NCI-H774 (cell line): Measurements from ENCODE around the gene OR2L13.
"Not testable (repeated sequence)": the region's sequence is repeated elsewhere in the genome, so short reads cannot be mapped to it uniquely, and the experiment has no call there.

ENCODE experiments used
- DNase-seq: peaks from one replicate; lab custom pipeline; 2025; lab: John Stamatoyannopoulos, UW

OR2L13 gene, protein sequence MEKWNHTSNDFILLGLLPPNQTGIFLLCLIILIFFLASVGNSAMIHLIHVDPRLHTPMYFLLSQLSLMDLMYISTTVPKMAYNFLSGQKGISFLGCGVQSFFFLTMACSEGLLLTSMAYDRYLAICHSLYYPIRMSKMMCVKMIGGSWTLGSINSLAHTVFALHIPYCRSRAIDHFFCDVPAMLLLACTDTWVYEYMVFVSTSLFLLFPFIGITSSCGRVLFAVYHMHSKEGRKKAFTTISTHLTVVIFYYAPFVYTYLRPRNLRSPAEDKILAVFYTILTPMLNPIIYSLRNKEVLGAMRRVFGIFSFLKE

DNA sequence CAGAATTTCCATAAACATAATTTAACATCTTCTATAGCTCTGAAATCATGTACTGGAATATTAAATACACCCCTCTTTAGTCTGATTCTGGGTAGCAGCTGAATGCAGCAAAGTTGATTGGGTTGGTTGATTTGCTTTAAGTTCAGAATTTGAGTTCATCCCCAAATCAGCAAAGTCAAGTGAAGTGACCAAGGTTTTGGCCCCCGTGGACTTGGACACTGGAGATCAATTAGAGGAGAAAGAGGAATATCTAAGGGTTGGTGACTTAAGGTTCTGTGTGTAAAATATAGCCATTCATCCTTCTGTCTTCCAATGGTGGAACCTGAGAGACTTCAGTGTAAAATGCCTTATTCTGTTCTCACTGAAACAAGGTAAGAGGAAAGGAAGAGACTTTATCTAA lies at the start of gene OR2L13:
OR2L13 (plus strand) TSS at position 301 of the 400 bp plus-strand sequence. CDS start 4,192 bp downstream, outside the sequence.
- DNase-seq = no peak

GRCh38 chr1:248045209-248045608 lies 49.8 kb upstream of the OR2L13 start:
- no peak for DNase-seq

- no peak for DNase-seq
Measured at GRCh38 chr1:248046536-248046935, 48.4 kb upstream of the OR2L13 start, which contains the start of gene OR2L3. Gene OR2L3 (plus strand): TSS chr1:248046836. CDS start chr1:248060682, 13,846 bp downstream.

DNA sequence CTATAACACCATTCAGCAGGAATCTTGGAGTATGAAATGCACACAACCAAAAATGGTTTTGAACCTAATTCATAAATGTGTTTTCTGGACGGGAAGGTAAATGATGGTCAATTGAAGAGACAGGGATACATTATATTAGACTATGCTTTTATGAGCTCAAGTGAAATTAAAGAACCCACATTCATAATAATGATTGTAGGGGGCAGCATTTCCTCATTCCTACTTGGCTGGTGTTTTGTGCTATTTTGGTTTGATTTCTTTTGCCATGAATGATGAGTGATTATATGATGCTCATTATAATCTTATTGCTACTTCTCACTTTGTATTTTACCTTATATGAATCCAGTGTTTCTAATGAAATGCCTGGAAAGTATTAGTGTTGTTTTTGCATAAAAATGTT lies 48.0 kb upstream of the OR2L13 start:
- no peak for DNase-seq

DNA sequence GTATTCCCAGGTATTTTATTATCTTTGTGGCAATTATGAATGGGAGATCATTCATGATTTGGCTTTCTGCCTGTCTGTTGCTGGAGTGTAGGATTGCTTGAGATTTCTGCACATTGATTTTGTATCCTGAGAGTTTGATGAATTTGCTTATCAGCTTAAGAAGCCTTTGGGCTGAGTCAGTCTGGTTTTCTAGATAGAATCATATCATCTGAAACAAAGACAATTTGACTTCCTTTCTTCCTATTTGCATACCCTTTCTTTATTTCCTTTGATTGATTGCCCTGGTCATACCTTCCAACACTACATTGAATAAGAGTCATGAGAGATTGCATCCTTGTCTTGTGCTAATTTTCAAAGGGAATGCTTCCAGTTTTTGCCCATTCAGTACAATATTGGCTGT lies 40.3 kb upstream of the OR2L13 start:
- DNase-seq = no peak

DNA sequence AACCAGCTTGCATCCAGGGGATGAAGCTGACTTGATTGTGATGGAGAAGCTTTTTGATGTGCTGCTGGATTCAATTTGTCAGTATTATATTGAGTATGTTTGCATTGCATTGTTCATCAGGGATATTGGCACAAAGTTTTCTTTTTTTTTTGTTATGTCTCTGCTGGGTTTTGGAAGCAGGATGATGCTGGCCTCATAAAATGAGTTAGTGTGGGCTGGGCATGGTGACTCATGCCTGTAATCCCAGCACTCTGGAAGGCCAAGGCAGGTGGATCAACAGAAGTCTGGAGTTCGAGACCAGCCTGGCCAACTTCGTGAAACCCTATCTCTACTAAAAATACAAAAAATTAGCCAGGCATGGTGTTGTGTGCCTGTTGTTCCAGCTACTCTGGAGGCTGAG lies 39.7 kb upstream of the OR2L13 start:
- DNase-seq = no peak

DNA sequence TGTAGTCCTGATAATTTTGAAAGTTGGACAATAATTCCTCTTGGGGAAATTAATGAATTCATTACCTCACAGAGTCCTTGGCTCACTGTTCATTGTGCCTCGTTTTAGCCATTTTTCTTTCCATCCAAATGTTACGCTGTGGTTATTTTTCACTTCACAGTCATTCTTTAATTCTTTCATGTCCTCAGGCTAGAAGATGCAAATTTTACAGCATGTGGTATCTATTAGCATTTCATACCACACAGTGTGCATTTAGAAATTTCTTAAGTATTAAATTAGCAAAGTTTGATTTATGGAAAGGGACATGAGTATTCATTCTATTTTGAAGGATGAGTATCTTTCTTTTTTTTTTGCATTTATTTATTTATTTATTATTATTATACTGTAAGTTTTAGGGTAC lies 29.9 kb upstream of the OR2L13 start:
- DNase-seq = no peak

DNA sequence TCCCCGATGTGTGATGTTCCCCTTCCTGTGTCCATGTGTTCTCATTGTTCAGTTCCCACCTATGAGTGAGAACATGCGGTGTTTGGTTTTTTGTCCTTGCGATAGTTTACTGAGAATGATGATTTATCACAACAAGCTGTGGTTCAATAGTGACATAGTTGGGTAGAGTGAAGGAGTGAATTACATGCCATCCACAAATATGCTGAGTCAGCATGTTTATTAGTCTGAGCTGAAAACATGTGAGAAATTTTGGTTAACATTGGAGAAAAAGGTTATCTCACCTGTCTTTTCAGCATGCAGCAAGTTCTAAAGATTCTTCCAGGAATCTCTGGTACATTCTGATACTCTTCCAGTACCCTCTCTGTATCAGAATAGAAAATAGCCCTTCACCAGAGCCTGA lies 29.4 kb upstream of the OR2L13 start:
- DNase-seq = no peak

- DNase-seq = not testable (repeated sequence)
Measured at GRCh38 chr1:248083864-248084263, 11.1 kb upstream of the OR2L13 start.

- DNase-seq = no peak
Measured at GRCh38 chr1:248098529-248098928, 3.5 kb downstream of the OR2L13 start.

DNA sequence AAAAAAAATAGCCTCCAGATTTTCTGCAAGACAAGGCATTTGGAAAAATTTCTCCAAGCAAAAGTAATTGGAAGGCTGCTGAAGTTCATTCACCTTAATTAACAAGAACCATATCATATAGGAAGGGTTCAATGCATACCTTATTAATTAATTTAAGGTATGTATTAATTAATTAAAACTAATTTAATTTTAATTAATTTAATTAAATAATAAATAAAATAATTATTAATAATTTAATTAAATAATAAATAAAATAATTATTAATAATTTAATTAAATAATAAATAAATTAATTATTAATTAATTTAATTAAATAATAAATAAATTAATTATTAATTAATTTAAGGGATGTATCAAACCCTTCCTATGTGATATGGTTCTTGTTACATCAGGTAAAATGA lies 7.9 kb downstream of the OR2L13 start:
- DNase-seq = no peak

GRCh38 chr1:248111157-248111556 lies 16.2 kb downstream of the OR2L13 start:
- DNase-seq = no peak

DNA sequence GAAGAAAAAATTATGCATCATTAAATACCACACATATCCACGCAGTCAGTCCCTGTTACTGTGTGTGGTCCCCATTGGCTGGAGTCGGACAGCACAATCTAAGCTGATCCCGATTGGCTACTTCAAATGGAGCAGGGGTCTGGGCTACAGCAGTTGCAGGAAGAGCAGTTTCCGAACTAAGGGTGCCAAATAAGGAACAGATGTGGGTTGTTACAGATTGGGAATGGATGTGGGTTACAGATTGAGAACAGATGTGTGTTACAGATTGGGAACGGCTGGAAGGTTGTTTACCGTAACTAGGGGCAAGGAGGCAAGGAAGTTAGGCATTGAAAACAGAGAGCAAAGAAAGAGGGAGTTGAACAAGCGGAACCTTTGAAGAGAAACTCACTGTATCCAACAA lies 19.9 kb downstream of the OR2L13 start:
- DNase-seq = no peak

DNA sequence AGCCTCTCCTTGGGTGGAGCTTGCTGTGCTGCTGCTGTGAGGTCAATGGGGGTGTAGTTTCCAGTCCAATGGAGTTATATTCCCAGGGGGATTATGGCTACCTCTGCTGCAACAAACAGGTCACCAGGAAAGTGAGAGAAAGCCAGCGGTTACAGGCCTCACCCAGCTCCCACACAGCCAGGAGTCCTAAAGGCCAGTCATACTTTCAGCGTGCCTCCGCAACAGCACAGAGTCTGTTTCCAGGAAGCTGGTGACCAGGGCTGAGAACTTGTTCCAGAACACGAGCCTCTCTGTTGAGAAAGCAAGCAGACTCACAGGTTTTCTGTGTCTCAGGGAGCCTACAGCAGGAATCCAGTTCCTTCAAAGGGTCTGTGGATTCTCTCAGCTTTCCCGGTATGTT lies 32.7 kb downstream of the OR2L13 start:
- DNase-seq = no peak

- DNase-seq = no peak
Measured at GRCh38 chr1:248136811-248137210, 41.8 kb downstream of the OR2L13 start.

GRCh38 chr1:248140846-248141245 lies 45.9 kb downstream of the OR2L13 start:
- no peak for DNase-seq

- DNase-seq = no peak
Measured at GRCh38 chr1:248143311-248143710, 48.3 kb downstream of the OR2L13 start.

DNA sequence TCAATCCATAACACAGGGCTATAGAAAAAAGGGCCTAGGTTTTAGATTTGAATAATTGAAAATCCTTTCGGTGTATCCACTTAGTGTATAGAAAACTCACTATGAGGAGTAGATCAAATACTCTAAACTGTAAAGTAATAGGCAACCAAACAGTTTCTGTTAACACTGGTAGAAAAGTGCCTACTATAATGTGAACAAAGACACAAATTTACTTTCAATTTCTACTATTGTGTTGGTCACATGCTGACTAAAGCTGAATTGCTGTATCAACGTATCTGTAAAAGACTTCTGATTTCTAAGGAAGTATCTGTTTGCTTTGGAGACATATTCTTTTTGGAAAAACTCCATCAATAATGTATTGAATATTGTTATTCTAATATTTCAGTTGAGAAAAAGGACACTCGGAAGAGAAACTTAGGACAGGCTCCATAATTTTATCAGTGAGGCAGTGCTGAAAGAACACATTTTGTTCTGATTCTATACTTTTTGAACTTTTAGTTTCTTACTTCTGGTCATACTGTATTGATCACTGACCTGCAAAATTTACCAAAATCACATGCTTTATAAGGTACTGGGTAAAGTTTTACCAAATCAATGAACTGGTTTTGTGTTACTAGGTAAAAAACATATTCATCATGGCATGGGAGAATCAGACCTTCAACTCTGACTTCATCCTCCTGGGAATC lies 49.7 kb downstream of the OR2L13 start, which contains the start of gene OR2M5:
OR2M5 (plus strand) TSS at position 636 of the 686 bp plus-strand sequence; CDS start at position 636, 0 bp downstream.
- DNase-seq = no peak
